Fibroblast of skin of abdomen (primary cell): ENCODE results near the gene GAS7.

Source experiments
- DNase-seq: peaks from one replicate; pipeline ENCODE4 v3.0.0-alpha.2; 2013

Gene GAS7

GRCh38 chr17:10130263-10130662 is 68.1 kb downstream of the GAS7 start:
- DNase-seq, result peak; percentile 69

- peak; percentile 100 for DNase-seq
Observed at GRCh38 chr17:10127819-10128425, 70.5 kb downstream of the GAS7 start.

GRCh38 chr17:10126616-10127501 is 71.5 kb downstream of the GAS7 start:
- DNase-seq, result peak; percentile 71

GRCh38 chr17:10126276-10126615 is 72.2 kb downstream of the GAS7 start:
- DNase-seq, result no peak

DNA sequence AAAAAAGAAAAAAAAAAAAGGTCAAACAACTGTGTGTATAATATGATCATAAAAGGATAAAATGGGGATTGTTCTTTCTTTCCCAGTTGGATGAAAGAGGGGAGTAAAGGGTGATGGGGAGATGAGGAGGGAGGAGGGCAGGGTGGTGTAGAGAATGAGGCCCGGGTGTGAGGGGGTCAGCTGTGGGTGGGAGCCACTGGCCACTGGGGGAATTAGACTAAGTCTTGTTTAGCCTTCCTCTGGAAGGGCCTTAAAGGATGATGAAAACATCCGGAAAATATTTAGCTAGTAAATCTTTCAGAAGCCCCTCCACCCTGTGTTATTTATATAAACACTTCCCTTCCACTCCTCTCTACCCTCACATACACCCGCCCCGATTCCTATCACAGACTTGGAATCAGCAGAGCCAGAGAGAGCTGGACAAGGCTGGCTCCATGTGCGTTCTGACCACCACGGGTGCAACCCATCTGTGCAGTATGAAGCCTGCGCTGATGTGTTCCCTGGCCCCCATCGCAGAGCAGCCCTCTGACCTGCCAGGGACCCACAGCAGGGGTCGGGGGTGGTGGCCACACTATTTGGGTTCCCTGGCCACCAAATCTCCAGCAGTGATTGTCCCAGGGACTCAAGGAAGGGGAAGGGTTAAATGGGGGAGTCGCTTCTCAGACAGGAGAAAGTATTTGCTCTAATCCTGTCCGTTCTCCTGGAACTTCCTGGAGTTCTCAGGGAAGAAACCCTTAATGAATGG is 72.7 kb downstream of the GAS7 start:
- peak; percentile 48 for DNase-seq

GRCh38 chr17:10123093-10123492 is 75.3 kb downstream of the GAS7 start:
- DNase-seq, result no peak

- peak; percentile 68 for DNase-seq
Observed at GRCh38 chr17:10121971-10122707, 76.3 kb downstream of the GAS7 start.

DNA sequence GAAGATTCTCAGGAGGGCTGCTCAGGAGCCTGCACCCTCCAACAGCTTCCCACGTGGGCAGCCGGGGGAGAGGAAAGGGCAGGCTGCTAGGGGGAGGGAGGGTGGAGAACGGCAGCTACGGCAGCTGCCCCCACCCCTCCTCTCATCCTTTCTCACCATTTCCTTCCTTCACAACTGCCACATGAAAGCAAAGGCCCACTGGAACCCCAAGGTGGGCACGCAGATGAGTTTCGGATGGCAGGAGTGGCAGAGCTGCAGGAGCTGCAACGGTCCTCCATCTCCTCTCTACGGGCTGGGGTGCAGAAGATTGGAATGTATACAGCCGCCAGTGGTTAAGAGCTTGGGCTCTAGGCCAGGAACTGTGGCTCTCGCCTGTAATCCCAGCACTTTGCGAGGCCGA is 77.7 kb downstream of the GAS7 start:
- DNase-seq, result peak; percentile 75

DNA sequence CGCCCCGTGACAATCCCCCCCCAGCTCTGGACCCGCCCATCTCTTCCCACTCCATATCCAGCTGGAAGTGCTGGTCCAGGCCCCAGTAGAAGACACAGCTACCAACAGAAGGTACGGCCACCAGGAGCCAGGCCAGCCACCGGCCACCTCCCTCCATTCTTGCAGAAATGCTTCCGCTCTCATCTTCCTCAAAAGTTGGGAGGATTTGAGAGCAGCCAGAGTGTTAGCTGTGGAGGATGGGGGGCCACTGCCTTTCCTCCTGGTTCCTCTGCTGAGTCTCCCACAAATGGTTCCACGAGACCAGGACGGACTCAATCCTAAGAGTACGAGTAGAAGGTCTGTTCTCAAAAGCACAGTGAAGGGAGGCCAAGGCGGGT is 78.3 kb downstream of the GAS7 start:
- DNase-seq, result no peak

DNA sequence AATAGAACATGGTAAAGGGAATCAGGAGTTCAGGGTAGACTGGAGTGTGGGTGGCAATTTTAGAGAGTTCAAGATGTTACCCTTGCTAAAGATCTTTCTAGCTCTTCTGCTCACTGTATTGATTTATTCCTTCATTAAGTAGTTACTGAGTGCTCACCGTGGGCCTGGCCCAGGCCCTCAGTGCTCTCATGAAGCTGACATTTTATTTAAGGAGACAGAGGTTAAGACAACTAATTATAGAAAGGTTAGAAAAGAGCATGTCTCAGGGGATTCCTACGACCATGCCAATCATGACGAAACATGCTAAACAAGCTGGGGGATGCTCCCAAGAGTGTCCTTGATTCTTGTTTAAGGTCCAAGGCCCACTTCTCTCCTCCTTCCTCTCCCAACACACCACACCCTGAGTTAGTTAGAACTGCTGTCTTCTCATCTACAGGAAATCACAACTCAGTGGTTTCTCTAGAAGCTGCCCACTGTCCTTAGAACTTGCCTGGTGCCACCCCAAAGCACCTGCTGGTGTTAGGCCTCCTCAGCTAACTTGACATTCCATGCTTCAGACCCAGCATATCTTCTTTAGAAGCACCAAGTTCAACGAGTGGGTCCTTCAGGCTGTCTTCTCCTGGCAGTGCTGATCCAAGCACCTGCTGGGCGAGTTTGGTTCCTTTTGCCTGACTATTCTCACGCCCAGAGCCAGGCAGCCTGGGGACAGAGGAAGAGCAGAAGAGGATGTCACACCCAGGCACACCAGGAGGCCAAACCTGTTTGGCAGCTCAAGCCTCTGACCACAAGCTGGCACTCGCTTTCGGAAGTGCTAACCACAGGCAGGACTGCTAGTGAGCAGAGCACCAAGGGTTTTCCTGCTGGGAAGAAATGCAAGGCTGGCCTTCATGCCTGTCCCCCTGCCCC is 79.0 kb downstream of the GAS7 start:
- no peak for DNase-seq

GRCh38 chr17:10118788-10119130 is 79.6 kb downstream of the GAS7 start:
- DNase-seq, result no peak

DNA sequence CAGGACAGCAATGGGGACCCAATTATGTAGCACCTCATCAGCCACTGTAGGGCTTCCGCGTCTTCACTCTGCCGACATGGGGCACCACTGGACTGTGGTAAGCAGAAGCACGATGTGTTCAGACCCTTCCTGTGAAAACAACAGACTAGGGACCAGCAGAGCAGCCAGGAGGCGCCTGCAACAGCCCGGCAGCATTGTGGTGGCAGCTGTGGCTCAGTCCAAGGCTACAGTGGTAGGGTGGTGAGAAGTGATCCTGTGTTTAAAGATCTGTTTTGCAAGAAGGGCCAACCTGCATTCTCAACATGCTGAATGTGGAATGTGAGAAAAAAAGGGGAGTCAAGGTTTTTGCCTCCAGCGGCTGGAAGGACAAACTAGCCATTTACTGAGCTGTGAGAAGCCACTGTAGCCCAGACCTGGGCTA is 80.8 kb downstream of the GAS7 start:
- DNase-seq, result peak; percentile 17

GRCh38 chr17:10116753-10117420 is 81.5 kb downstream of the GAS7 start:
- no peak for DNase-seq

DNA sequence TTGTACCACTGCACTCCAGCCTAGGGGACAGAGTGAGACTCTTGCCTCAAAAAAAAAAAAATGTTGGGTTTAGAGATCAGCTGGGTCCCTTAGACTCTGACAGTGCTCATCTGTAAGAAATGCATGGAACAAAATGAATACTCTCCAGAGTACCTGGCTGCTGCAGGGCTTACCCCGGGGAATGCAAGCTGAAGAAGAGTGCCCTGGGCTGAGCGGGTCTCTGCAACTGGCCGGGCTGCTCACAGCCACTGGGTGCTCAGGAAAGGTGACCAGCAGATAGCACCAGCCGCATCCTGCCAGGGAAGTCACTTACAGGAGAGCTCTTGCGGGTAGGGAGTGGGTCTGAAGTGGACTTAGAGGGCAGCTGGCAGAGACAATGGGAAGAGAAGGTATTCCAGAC is 82.1 kb downstream of the GAS7 start:
- DNase-seq, result no peak

GRCh38 chr17:10115536-10115932 is 82.9 kb downstream of the GAS7 start:
- no peak for DNase-seq

- peak; percentile 99 for DNase-seq
Observed at GRCh38 chr17:10114931-10115535, 83.4 kb downstream of the GAS7 start.

GRCh38 chr17:10112962-10113361 is 85.4 kb downstream of the GAS7 start:
- no peak for DNase-seq

GRCh38 chr17:10111907-10112452 is 86.4 kb downstream of the GAS7 start:
- no peak for DNase-seq

DNA sequence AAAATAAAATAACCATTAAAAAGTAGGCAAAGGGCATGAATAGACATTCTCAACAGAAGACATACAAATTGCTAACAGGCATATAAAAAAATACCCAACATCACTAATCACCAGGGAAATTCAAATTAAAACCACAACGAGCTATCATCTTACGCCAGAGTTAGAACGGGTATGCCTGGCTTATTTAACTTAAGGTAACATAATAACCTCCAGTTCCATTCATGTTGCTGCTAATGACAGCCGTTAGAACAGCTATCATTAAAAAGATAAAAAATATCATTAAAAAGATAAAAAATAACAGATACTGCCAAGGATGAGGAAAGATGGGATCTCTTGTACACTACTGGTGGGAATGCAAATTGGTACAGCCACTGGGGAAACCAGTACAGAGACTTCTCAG is 89.3 kb downstream of the GAS7 start:
- no peak for DNase-seq
